ENCODE results near the gene GALNT18. TPM values are rescaled to one million over a fixed set of nuclear protein-coding genes. Genes with fewer than 3 reads are reported as not detected.

The GALNT18 gene
- total and polyA plus RNA-seq, 4 donors = 2.1 to 11.0 (median 3.8) TPM

DNA sequence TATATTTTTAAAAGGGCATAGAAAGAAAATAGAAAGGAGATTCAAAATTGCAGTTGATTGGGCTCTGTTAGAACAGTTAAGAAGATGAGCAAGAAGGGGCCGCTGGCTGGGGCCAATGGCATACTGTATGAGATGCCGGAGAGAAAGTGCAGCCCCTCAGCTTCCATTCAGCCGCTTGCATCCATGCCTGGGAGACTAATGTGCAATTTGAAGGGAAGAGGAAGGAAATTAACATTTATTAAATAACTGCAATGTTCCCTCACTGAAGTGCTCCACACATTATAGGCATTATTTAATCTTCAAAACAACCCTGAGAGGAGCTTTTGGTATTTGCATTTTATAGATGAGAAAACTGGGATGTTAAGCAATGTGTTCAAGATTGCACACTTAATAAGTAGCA is 224.0 kb downstream of the GALNT18 start:
- Histone ChIP-seq H3K27ac (ENCODE audit: low read depth in 1 of 2, low read length in 2 of 2) (no peak overlapping the region), H3K4me3 (ENCODE audit: low read depth in 1 of 3, low read length in 3 of 3) (no peak overlapping the region), H3K27me3 (ENCODE audit: control insufficient read depth in 4 of 4, insufficient read depth in 4 of 4, low read length in 3 of 4) (no peaks in the 10 kb centered on the region), H3K9ac (ENCODE audit: low read depth in 1 of 2, low read length in 2 of 2) (no peak overlapping the region), H3K4me1 (ENCODE audit: control insufficient read depth in 4 of 4, insufficient read depth in 4 of 4, low read length in 3 of 4) (no peaks in the 10 kb centered on the region), H3K36me3 (ENCODE audit: control insufficient read depth in 4 of 4, insufficient read depth in 3 of 4, low read depth in 1 of 4, low read length in 3 of 4) (peaks cover 0 to 7% (median 1%) of the 10 kb centered on the region in 4 donors), H3K9me3 (ENCODE audit: control insufficient read depth in 4 of 4, low read length in 3 of 4) (no peaks in the 10 kb centered on the region)
- 97% methylated on average over 3 of the region's 3 CpGs for WGBS
- DNase-seq (ENCODE audit: low spot score) = no peak
- no peak for TF ChIP-seq GABPA (IDR thresholded peaks at IDR 0.05 in 1 of 2, conservative IDR thresholded peaks at IDR 0.05 in 1 of 2)
- no peak for TF ChIP-seq HNF4A (conservative IDR thresholded peaks at IDR 0.05)
- TF ChIP-seq RAD21 (IDR thresholded peaks at IDR 0.05) = no peak
- TF ChIP-seq EGR1 (IDR thresholded peaks at IDR 0.05; ENCODE audit: low read depth in 2 of 2) = no peak
- no peak for TF ChIP-seq SP1 (IDR thresholded peaks at IDR 0.05)

DNA sequence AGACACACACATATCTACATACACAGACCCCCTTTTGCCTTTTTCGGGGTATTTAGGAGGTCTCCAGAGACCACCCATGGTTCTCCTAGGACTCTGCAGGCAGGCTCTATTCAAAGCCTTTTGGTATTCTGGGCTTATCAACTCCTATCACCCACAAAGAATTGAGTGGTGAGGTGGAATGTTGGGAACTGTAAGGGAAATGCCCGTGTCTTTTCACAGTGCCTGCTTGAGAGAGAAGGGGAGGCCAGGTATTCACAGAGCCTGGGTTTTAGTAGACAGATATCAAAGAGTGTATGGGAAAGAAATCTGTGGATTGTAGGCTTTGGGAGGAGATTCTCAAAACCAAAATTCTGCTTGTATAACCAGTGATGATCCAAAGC is 224.8 kb downstream of the GALNT18 start:
- H3K9ac ChIP-seq (ENCODE audit: low read depth in 1 of 2, low read length in 2 of 2) = no peak overlapping the region
- H3K36me3 ChIP-seq (ENCODE audit: control insufficient read depth in 4 of 4, insufficient read depth in 3 of 4, low read depth in 1 of 4, low read length in 3 of 4) = peaks cover 0 to 7% (median 0%) of the 10 kb centered on the region in 4 donors
- no peak for DNase-seq (ENCODE audit: low spot score)
- H3K4me1 ChIP-seq (ENCODE audit: control insufficient read depth in 4 of 4, insufficient read depth in 4 of 4, low read length in 3 of 4) = no peaks in the 10 kb centered on the region
- TF ChIP-seq, protein P1, sequence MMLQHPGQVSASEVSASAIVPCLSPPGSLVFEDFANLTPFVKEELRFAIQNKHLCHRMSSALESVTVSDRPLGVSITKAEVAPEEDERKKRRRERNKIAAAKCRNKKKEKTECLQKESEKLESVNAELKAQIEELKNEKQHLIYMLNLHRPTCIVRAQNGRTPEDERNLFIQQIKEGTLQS (IDR thresholded peaks at IDR 0.05) = no peak
- TF ChIP-seq HNF4A (conservative IDR thresholded peaks at IDR 0.05) = no peak
- TF ChIP-seq, protein P2, sequence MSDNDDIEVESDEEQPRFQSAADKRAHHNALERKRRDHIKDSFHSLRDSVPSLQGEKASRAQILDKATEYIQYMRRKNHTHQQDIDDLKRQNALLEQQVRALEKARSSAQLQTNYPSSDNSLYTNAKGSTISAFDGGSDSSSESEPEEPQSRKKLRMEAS (IDR thresholded peaks at IDR 0.05) = no peak
- no peak for TF ChIP-seq TAF1 (conservative IDR thresholded peaks at IDR 0.05)
- TF ChIP-seq EGR1 (IDR thresholded peaks at IDR 0.05; ENCODE audit: low read depth in 2 of 2) = no peak
- TF ChIP-seq RXRA (IDR thresholded peaks at IDR 0.05) = no peak
- no peaks in the 10 kb centered on the region for H3K27me3 ChIP-seq (ENCODE audit: control insufficient read depth in 4 of 4, insufficient read depth in 4 of 4, low read length in 3 of 4)
- no peak overlapping the region for H3K27ac ChIP-seq (ENCODE audit: low read depth in 1 of 2, low read length in 2 of 2)
- H3K4me3 ChIP-seq (ENCODE audit: low read depth in 1 of 3, low read length in 3 of 3) = no peak overlapping the region
- H3K9me3 ChIP-seq (ENCODE audit: control insufficient read depth in 4 of 4, low read length in 3 of 4) = no peaks in the 10 kb centered on the region
- 80% methylated on average over 2 of the region's 2 CpGs for WGBS

DNA sequence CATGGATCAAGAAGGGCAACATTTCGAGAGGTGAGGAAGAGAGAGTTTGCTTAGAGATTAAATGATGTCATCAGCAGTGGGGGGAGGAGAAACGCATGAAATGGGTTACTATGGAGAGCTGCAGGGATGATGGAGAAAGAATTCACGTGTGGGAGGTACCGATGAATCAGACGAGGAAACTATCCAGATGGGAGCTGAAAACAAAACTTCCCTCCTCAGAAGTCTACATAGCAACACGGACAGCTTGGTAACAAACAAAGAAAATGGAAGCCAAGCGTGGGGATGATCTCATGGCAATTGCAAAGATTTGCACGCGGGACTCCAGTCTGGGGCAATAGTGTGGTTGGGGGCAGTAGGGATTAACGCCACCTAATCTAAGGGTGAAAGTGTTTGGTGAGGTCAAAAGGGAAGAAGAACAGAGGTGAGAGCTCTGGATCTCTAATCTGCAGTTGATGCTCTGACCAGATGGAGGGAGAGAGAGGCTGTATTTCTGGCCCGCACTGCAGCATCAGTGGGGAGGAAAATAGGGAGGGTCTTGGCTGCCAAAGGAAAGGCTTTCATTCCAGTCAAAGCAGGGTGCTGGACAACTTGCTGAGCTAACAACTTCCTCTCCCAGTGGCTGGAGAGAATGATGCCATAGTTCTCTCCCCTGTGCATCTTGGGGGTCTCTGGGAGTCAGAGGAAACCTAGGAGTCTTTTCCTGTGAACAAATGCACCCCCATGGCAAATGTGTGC is 225.3 kb downstream of the GALNT18 start:
- Histone ChIP-seq H3K9me3 (ENCODE audit: control insufficient read depth in 4 of 4, low read length in 3 of 4) (no peaks in the 10 kb centered on the region), H3K4me3 (ENCODE audit: low read depth in 1 of 3, low read length in 3 of 3) (no peak overlapping the region), H3K27me3 (ENCODE audit: control insufficient read depth in 4 of 4, insufficient read depth in 4 of 4, low read length in 3 of 4) (no peaks in the 10 kb centered on the region), H3K36me3 (ENCODE audit: control insufficient read depth in 4 of 4, insufficient read depth in 3 of 4, low read depth in 1 of 4, low read length in 3 of 4) (peaks cover 0 to 7% (median 0%) of the 10 kb centered on the region in 4 donors), H3K27ac (ENCODE audit: low read depth in 1 of 2, low read length in 2 of 2) (no peak overlapping the region), H3K4me1 (ENCODE audit: control insufficient read depth in 4 of 4, insufficient read depth in 4 of 4, low read length in 3 of 4) (no peaks in the 10 kb centered on the region), H3K9ac (ENCODE audit: low read depth in 1 of 2, low read length in 2 of 2) (no peak overlapping the region)
- WGBS = 82% methylated on average over 11 of the region's 11 CpGs
- DNase-seq (ENCODE audit: low spot score) = no peak
- no peak for TF ChIP-seq HNF4A (conservative IDR thresholded peaks at IDR 0.05)
- TF ChIP-seq, protein P3, sequence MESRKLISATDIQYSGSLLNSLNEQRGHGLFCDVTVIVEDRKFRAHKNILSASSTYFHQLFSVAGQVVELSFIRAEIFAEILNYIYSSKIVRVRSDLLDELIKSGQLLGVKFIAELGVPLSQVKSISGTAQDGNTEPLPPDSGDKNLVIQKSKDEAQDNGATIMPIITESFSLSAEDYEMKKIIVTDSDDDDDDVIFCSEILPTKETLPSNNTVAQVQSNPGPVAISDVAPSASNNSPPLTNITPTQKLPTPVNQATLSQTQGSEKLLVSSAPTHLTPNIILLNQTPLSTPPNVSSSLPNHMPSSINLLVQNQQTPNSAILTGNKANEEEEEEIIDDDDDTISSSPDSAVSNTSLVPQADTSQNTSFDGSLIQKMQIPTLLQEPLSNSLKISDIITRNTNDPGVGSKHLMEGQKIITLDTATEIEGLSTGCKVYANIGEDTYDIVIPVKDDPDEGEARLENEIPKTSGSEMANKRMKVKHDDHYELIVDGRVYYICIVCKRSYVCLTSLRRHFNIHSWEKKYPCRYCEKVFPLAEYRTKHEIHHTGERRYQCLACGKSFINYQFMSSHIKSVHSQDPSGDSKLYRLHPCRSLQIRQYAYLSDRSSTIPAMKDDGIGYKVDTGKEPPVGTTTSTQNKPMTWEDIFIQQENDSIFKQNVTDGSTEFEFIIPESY (IDR thresholded peaks at IDR 0.05) = no peak
- TF ChIP-seq YY1 (IDR thresholded peaks at IDR 0.05) = no peak
- no peak for TF ChIP-seq EGR1 (IDR thresholded peaks at IDR 0.05; ENCODE audit: low read depth in 2 of 2)
- TF ChIP-seq, protein P1 (IDR thresholded peaks at IDR 0.05) = no peak
- TF ChIP-seq NR2F2 (IDR thresholded peaks at IDR 0.05) = no peak
- TF ChIP-seq SP1 (IDR thresholded peaks at IDR 0.05) = no peak
- no peak for TF ChIP-seq GABPA (IDR thresholded peaks at IDR 0.05 in 1 of 2, conservative IDR thresholded peaks at IDR 0.05 in 1 of 2)
- TF ChIP-seq, protein P4, sequence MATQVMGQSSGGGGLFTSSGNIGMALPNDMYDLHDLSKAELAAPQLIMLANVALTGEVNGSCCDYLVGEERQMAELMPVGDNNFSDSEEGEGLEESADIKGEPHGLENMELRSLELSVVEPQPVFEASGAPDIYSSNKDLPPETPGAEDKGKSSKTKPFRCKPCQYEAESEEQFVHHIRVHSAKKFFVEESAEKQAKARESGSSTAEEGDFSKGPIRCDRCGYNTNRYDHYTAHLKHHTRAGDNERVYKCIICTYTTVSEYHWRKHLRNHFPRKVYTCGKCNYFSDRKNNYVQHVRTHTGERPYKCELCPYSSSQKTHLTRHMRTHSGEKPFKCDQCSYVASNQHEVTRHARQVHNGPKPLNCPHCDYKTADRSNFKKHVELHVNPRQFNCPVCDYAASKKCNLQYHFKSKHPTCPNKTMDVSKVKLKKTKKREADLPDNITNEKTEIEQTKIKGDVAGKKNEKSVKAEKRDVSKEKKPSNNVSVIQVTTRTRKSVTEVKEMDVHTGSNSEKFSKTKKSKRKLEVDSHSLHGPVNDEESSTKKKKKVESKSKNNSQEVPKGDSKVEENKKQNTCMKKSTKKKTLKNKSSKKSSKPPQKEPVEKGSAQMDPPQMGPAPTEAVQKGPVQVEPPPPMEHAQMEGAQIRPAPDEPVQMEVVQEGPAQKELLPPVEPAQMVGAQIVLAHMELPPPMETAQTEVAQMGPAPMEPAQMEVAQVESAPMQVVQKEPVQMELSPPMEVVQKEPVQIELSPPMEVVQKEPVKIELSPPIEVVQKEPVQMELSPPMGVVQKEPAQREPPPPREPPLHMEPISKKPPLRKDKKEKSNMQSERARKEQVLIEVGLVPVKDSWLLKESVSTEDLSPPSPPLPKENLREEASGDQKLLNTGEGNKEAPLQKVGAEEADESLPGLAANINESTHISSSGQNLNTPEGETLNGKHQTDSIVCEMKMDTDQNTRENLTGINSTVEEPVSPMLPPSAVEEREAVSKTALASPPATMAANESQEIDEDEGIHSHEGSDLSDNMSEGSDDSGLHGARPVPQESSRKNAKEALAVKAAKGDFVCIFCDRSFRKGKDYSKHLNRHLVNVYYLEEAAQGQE (IDR thresholded peaks at IDR 0.05) = no peak
- TF ChIP-seq TAF1 (conservative IDR thresholded peaks at IDR 0.05) = no peak
- no peak for TF ChIP-seq FOXA1 (IDR thresholded peaks at IDR 0.05)
- TF ChIP-seq, protein P2 (IDR thresholded peaks at IDR 0.05) = no peak
- no peak for TF ChIP-seq HNF4G (IDR thresholded peaks at IDR 0.05)
- no peak for TF ChIP-seq JUND (IDR thresholded peaks at IDR 0.05)
- TF ChIP-seq RAD21 (IDR thresholded peaks at IDR 0.05) = no peak
- no peak for TF ChIP-seq RXRA (IDR thresholded peaks at IDR 0.05)
- no peak for TF ChIP-seq FOXA2 (IDR thresholded peaks at IDR 0.05)
- TF ChIP-seq, protein P5, sequence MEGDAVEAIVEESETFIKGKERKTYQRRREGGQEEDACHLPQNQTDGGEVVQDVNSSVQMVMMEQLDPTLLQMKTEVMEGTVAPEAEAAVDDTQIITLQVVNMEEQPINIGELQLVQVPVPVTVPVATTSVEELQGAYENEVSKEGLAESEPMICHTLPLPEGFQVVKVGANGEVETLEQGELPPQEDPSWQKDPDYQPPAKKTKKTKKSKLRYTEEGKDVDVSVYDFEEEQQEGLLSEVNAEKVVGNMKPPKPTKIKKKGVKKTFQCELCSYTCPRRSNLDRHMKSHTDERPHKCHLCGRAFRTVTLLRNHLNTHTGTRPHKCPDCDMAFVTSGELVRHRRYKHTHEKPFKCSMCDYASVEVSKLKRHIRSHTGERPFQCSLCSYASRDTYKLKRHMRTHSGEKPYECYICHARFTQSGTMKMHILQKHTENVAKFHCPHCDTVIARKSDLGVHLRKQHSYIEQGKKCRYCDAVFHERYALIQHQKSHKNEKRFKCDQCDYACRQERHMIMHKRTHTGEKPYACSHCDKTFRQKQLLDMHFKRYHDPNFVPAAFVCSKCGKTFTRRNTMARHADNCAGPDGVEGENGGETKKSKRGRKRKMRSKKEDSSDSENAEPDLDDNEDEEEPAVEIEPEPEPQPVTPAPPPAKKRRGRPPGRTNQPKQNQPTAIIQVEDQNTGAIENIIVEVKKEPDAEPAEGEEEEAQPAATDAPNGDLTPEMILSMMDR (IDR thresholded peaks at IDR 0.05; ENCODE audit: low read depth, low read length, missing input control) = no peak

All from liver (tissue), 9 donors.